Uterine smooth muscle cell (primary cell): Measurements from ENCODE around the gene POLR2J3. TPM values are rescaled to one million over a fixed set of nuclear protein-coding genes. Genes with fewer than 3 reads are reported as not detected.

ENCODE experiments used
- total RNA-seq: library from RNA; depleted of rRNA; stranded (reverse); fragments of >200 nt; gene quantifications from 2 replicates; pipeline ENCODE4 v1.2.3, GENCODE V29; 2014

POLR2J3 gene
- total RNA-seq, result 20.4 and 21.9 TPM in 2 replicates

GRCh38 chr7:102572261-102573239 is at the start of gene POLR2J3:
POLR2J3 (minus strand) TSS chr7:102572583; CDS start chr7:102572521, 62 bp downstream.

GRCh38 chr7:102616507-102617125 is 44.2 kb upstream of the POLR2J3 start, which contains the start of gene RASA4:
RASA4 (minus strand) TSS chr7:102616756; CDS start chr7:102616689, 67 bp downstream.

DNA sequence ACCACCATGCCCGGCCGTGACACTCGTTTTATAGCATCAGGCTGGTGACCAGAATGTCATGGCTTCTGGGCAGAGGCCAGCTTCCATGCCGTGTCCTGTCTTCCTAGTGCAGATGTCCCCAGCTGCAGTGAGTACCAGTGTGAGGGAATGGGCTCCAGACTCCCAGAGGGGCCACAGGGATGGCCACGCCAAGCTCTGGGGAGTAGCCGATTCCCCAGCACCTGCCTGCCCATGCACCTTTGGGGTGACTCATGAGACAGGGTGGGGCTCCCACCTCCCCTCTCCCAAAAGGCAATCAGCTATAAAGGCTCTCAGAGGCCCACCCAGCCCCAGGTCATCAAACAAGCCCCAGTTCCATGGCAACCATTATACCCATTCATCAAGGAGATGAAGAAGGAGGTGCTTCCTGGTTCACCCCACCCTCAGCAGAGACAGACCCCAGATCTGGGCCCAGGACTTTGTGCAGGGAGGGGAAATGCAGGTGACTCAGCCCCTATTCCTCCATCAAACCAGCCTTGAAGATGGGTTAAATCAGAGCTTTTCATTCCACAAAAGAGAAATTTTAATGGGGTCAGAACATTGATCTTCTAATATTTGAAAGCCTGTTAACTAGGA is 21.5 kb downstream of the POLR2J3 start, which contains the start of gene SPDYE2:
SPDYE2 (plus strand) TSS at position 419 of the 615 bp plus-strand sequence. CDS start 2,030 bp downstream, outside the sequence.

DNA sequence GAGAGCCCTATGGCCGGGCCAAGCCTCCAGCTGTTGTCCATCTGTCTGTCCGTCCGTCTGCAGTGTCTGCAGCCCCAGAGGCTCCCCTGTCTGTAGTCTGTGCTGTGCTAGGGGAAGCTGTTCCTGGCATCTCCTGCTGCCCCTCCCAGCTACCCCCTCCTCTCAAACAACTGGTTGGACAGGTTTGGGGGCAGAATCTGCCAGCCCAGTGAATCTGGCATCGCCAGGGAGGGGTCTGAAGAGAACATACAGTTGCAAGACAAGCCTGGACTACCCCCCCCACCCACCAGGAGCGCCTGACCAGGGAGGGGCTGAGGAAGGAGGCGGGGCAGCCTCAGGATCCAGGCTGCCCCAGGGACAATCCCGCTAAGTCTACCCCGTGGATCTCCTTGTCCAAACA is 28.8 kb downstream of the POLR2J3 start, which contains the start of gene UPK3BL2:
UPK3BL2 (minus strand) TSS at position 101 of the 400 bp plus-strand sequence; CDS start at position 41, 60 bp downstream.

DNA sequence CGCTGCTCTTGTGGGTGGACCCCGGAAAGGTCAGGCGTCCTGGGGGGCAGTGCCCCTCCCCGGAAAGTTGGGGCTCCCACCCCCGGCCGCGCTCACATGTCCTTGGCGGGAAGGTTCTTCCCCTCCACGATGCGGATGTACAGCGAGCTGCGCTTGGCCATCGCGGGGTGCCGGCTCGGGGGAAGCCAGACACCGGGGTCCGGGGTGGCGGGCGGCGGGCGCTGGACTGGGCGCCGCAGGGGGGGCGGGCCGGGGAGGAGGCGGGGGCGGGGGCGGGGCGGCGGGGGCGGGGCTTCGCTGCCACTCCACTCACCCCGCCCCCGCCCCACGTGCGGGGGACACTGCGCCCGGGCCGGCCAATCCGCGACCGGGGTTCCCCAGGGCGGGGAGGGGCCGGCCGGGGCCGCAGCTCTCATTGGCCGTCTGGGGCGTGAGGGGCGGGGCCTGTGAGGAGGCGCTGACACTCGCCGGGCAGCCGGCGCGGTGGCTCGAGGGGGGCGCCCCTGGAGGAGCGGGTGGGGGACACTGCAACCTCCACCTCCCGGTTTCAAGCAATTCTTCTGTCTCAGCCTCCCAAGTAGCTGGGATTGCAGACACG is 54.7 kb downstream of the POLR2J3 start, which contains the start of gene RASA4B:
RASA4B (minus strand) TSS at position 228 of the 598 bp plus-strand sequence; CDS start at position 161, 67 bp downstream.

Other genes starting within 250 kb of the POLR2J3 start
- 0.25 TPM in 1 of 2 replicates, not detected in the other for gene SPDYE6, start 216.1 kb downstream of the POLR2J3 start, total RNA-seq
- gene PRKRIP1, start 176.2 kb downstream of the POLR2J3 start, total RNA-seq, result 18.3 and 20.5 TPM in 2 replicates
- 68.0 and 73.5 TPM in 2 replicates for gene ORAI2, start 139.0 kb downstream of the POLR2J3 start, total RNA-seq
- 12.7 and 17.6 TPM in 2 replicates for gene ALKBH4, start 107.7 kb downstream of the POLR2J3 start, total RNA-seq
- 30.6 and 35.4 TPM in 2 replicates for gene LRWD1, start 107.6 kb downstream of the POLR2J3 start, total RNA-seq
- gene POLR2J, start 93.7 kb downstream of the POLR2J3 start, total RNA-seq, result 19.0 and 21.7 TPM in 2 replicates
- 0.89 and 5.9 TPM in 2 replicates for gene RASA4B, start 54.8 kb downstream of the POLR2J3 start, total RNA-seq
- 0.44 and 0.87 TPM in 2 replicates for gene UPK3BL2, start 28.9 kb downstream of the POLR2J3 start, total RNA-seq
- not detected in 2 replicates for gene SPDYE2, start 21.4 kb downstream of the POLR2J3 start, total RNA-seq
- 2.7 and 5.9 TPM in 2 replicates for gene RASA4, start 44.2 kb upstream of the POLR2J3 start, total RNA-seq
- gene UPK3BL1, start 70.2 kb upstream of the POLR2J3 start, total RNA-seq, result 3.9 and 9.4 TPM in 2 replicates
- not detected in 2 replicates for gene SPDYE2B, start 77.7 kb upstream of the POLR2J3 start, total RNA-seq
- gene POLR2J2, start 99.1 kb upstream of the POLR2J3 start, total RNA-seq, result 3.2 and 3.3 TPM in 2 replicates
- 11.6 and 13.2 TPM in 2 replicates for gene FAM185A, start 176.4 kb upstream of the POLR2J3 start, total RNA-seq